ENCODE results near the gene CHD9.

DNA sequence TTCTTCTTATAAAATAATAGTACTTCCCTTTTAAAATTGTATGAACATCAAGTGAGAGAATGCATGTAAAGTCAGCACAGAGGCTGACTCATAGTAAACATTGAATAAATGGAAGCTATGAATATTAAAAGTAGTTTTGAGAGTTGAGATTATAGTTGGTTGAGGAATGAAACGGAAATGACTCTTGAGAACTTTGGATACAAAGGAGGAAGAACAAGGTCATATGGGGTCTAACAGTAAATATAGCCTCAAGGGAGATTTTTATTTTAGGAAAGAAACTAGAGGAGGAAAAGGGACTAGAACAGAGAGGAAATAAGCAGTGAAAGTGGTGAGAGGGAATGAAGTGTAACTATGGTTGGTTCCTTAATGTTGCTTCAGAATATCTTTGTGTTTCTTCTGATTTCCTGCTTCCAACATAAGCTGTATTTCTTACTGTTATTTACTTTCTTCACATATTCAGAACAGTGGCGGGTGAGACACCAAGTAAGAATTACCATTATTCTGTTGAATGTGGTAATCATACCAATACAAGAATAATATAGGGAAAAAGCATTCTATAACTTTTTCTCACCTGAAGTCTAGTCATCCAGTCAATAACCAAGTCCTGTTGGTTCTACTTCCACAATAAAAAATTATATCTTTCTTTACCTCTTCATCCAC is 165.1 kb downstream of the CHD9 start:
- TF ChIP-seq, protein P1, sequence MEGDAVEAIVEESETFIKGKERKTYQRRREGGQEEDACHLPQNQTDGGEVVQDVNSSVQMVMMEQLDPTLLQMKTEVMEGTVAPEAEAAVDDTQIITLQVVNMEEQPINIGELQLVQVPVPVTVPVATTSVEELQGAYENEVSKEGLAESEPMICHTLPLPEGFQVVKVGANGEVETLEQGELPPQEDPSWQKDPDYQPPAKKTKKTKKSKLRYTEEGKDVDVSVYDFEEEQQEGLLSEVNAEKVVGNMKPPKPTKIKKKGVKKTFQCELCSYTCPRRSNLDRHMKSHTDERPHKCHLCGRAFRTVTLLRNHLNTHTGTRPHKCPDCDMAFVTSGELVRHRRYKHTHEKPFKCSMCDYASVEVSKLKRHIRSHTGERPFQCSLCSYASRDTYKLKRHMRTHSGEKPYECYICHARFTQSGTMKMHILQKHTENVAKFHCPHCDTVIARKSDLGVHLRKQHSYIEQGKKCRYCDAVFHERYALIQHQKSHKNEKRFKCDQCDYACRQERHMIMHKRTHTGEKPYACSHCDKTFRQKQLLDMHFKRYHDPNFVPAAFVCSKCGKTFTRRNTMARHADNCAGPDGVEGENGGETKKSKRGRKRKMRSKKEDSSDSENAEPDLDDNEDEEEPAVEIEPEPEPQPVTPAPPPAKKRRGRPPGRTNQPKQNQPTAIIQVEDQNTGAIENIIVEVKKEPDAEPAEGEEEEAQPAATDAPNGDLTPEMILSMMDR (IDR thresholded peaks at IDR 0.05), result no peak
- no peak for TF ChIP-seq POLR2AphosphoS5 (IDR thresholded peaks at IDR 0.05)
